SK-N-SH (cell line): Measurements from ENCODE around the gene LURAP1L. TPM values are rescaled to one million over a fixed set of nuclear protein-coding genes. Genes with fewer than 3 reads are reported as not detected.

Source experiments
- CTCF ChIA-PET: fragments of 300-600, 350-600 bp; formaldehyde crosslinking; extraction: SDS; loops from one replicate; lab custom pipeline; 2021; lab: Yijun Ruan, JAX
- POLR2A ChIA-PET: fragments of 350-600 bp; sonication (Branson Sonifier 250); formaldehyde crosslinking; extraction: SDS; loops from one replicate; lab custom pipeline; 2020; ENCODE audit warnings: antibody characterized with exemption, inconsistent platforms; lab: Yijun Ruan, JAX
- DNase-seq: peaks from one replicate; pipeline ENCODE4 v3.0.0; 2012
- H2AFZ ChIP-seq: fragments of 200-600 bp; sonication (generic); 2 replicates; pipeline ENCODE4 v1.8.1; 2016; ENCODE audit warnings: antibody characterized with exemption, mild to moderate bottlenecking, low read depth
- H3F3A ChIP-seq: fragments of 200-600 bp; sonication (generic); replicated peaks from 2 replicates; pipeline ENCODE3; 2016; ENCODE audit warnings: antibody characterized with exemption, mild to moderate bottlenecking; ENCODE audit not compliant: insufficient read depth
- H3K27ac ChIP-seq, 2 experiments: fragments of 200-500 bp in 1 of 2; fragments of 200-600 bp in 1 of 2; sonication (Bioruptor generic) in 1 of 2; sonication (generic), shearing (Covaris generic) in 1 of 2; 2 replicates each; pipeline versions ENCODE4 v1.5.1 to v1.6.1; 2014 to 2016; ENCODE audit warnings: low read depth in 2 of 2, inconsistent platforms in 1 of 2, low read length in 1 of 2, mild to moderate bottlenecking in 1 of 2, mixed read lengths in 1 of 2
- H3K27me3 ChIP-seq: fragments of 200-600 bp; sonication (generic), shearing (Covaris generic); 2 replicates; pipeline ENCODE4 v1.6.1; 2016; ENCODE audit warnings: mixed run types; ENCODE audit not compliant: insufficient read depth
- H3K36me3 ChIP-seq, 2 experiments: fragments of 200-500 bp in 1 of 2; fragments of 200-600 bp in 1 of 2; sonication (Bioruptor generic) in 1 of 2; sonication (generic) in 1 of 2; replicated peaks in 1 of 2; 2 replicates each; pipeline versions ENCODE3 to v1.5.1; 2014 to 2016; ENCODE audit warnings: low read length in 1 of 2, mild to moderate bottlenecking in 1 of 2; ENCODE audit not compliant: insufficient read depth in 2 of 2, control insufficient read depth in 1 of 2
- H3K4me1 ChIP-seq, 2 experiments: fragments of 200-500 bp in 1 of 2; fragments of 200-600 bp in 1 of 2; sonication (Bioruptor generic) in 1 of 2; sonication (generic), shearing (Covaris generic) in 1 of 2; 2 replicates each; pipeline versions ENCODE4 v1.5.1 to v1.6.1; 2014 to 2016; ENCODE audit warnings: low read depth in 1 of 2, low read length in 1 of 2, mixed run types in 1 of 2; ENCODE audit not compliant: insufficient read depth in 2 of 2, control insufficient read depth in 1 of 2
- H3K4me2 ChIP-seq: fragments of 200-600 bp; sonication (generic), shearing (Covaris generic); 2 replicates; pipeline ENCODE4 v1.6.1; 2017; ENCODE audit warnings: mixed run types
- H3K4me3 ChIP-seq, 2 experiments: fragments of 200-500 bp in 1 of 2; fragments of 200-600 bp in 1 of 2; sonication (Bioruptor generic) in 1 of 2; sonication (generic), shearing (Covaris generic) in 1 of 2; 2 replicates each; pipeline versions ENCODE4 v1.5.1 to v1.8.1; 2014 to 2016; ENCODE audit warnings: low read depth in 2 of 2, inconsistent platforms in 1 of 2, low read length in 1 of 2, mild to moderate bottlenecking in 1 of 2, mixed read lengths in 1 of 2, moderate library complexity in 1 of 2
- H3K79me2 ChIP-seq: fragments of 200-600 bp; sonication (generic); 2 replicates; pipeline ENCODE4 v1.8.1; 2017; ENCODE audit warnings: mild to moderate bottlenecking; ENCODE audit not compliant: insufficient read depth
- H3K9ac ChIP-seq: fragments of 200-600 bp; sonication (generic); 2 replicates; pipeline ENCODE4 v1.6.1; 2017; ENCODE audit warnings: mixed run types
- H3K9me2 ChIP-seq: fragments of 200-600 bp; sonication (generic); 2 replicates; pipeline ENCODE4 v1.6.1; 2017; ENCODE audit warnings: mixed run types
- H3K9me3 ChIP-seq: fragments of 200-600 bp; sonication (generic); 2 replicates; pipeline ENCODE4 v1.6.1; 2017; ENCODE audit warnings: mixed run types, mild to moderate bottlenecking, moderate library complexity
- H4K20me1 ChIP-seq: fragments of 200-600 bp; sonication (generic); 2 replicates; pipeline ENCODE4 v1.6.1; 2017; ENCODE audit warnings: mild to moderate bottlenecking, mixed run types; ENCODE audit not compliant: insufficient read depth
- ELF1 ChIP-seq: IDR thresholded peaks from 2 replicates; pipeline ENCODE4 v1.4.0; 2012
- EP300 ChIP-seq, 2 experiments: IDR thresholded peaks; 2 replicates each; pipeline versions ENCODE4 v1.4.0 to v1.6.1; 2012; ENCODE audit warnings: borderline replicate concordance in 1 of 2, low read depth in 1 of 2, low read length in 1 of 2
- FOXJ3 ChIP-seq: sonication (generic); formaldehyde crosslinking; IDR thresholded peaks from 2 replicates; pipeline ENCODE4 v1.5.1; 2020; ENCODE audit warnings: mild to moderate bottlenecking, missing genetic modification reagents
- GATA2 ChIP-seq: sonication (generic); formaldehyde crosslinking; IDR thresholded peaks from 2 replicates; pipeline ENCODE4 v1.5.0; 2020; ENCODE audit warnings: mild to moderate bottlenecking, missing genetic modification reagents
- IRF3 ChIP-seq: fragments of 150-350 bp; IDR thresholded peaks from 2 replicates; pipeline ENCODE4 v1.6.1; 2016; ENCODE audit warnings: mild to moderate bottlenecking, low read depth, low read length
- JUND ChIP-seq: IDR thresholded peaks from 2 replicates; pipeline ENCODE4 v1.4.0; 2012
- NRF1 ChIP-seq: IDR thresholded peaks from 2 replicates; pipeline ENCODE4 v1.6.1; 2012; ENCODE audit warnings: low read depth, mild to moderate bottlenecking, low read length
- PBX3 ChIP-seq: IDR thresholded peaks from 2 replicates; pipeline ENCODE4; 2012
- POLR2AphosphoS5 ChIP-seq: IDR thresholded peaks from 2 replicates; pipeline ENCODE4 v1.6.1; 2012; ENCODE audit warnings: low read depth, low read length
- RXRA ChIP-seq: IDR thresholded peaks from 2 replicates; pipeline ENCODE4 v1.4.0; 2012; ENCODE audit warnings: low read depth, mild to moderate bottlenecking, borderline replicate concordance
- SIN3A ChIP-seq: IDR thresholded peaks from 2 replicates; pipeline ENCODE4 v1.6.1; 2012; ENCODE audit warnings: low read depth, mild to moderate bottlenecking, low read length, moderate library complexity, borderline replicate concordance
- TAF1 ChIP-seq: IDR thresholded peaks from 2 replicates; pipeline ENCODE4 v1.6.1; 2012; ENCODE audit warnings: low read depth, mild to moderate bottlenecking, low read length, moderate library complexity, borderline replicate concordance
- USF2 ChIP-seq: fragments of 150-350 bp; IDR thresholded peaks from 2 replicates; pipeline ENCODE4 v1.6.1; 2017; ENCODE audit warnings: antibody characterized with exemption, low read length, low read depth, borderline replicate concordance
- YY1 ChIP-seq: IDR thresholded peaks from 2 replicates; pipeline ENCODE4 v1.4.0; 2012; ENCODE audit warnings: low read depth, mild to moderate bottlenecking
- WGBS: methylation state at CpG from one replicate; pipeline ENCODE4 v1.1.6; 2017; ENCODE audit warnings: low lambda C conversion rate; 5-methylcytosine and 5-hydroxymethylcytosine counted together
- polyA plus RNA-seq, 3 experiments: library from polyadenylated mRNA; depleted of rRNA; stranded (reverse); fragments of >200 nt; gene quantifications; 2 replicates each; pipeline ENCODE4 v1.2.3, GENCODE V29; 2012
- TF ChIP-seq, protein P1 (sequence below): fragments of 200-600 bp; sonication (generic); IDR thresholded peaks from 2 replicates; pipeline ENCODE4 v1.6.1; 2017; ENCODE audit warnings: antibody characterized with exemption, mild to moderate bottlenecking, moderate library complexity
- TF ChIP-seq, protein P2 (sequence below): IDR thresholded peaks from 2 replicates; pipeline ENCODE4 v1.6.1; 2012; ENCODE audit warnings: mild to moderate bottlenecking, low read depth, low read length, moderate library complexity
- TF ChIP-seq, protein P3 (sequence below): IDR thresholded peaks from 2 replicates; pipeline ENCODE4 v1.4.0; 2012; ENCODE audit warnings: low read depth, borderline replicate concordance

Gene LURAP1L
- polyA plus RNA-seq, 1 of the 3 experiments (the other 2 are of a cell fraction) = 3.4 TPM

DNA sequence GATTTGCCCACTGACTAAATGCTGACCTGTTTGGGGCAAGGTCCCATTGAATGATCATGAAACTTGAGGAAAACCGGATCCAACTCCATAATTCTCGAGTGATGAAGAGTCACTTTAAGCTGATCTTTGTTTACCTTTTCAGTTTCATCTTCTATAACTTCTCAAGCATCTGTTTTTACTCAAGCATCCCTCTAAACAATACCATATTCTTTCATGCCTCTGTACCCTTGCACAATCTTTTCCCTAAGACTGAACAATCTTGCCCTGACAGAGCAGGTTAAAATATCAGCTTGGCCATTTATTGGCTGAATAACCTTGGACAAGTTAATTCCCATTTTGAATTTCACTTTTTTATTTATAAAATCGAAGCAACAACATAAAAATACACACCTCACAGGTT is 41.8 kb upstream of the LURAP1L start:
- Histone ChIP-seq H3K9me3 (no peaks in the 10 kb centered on the region), H3F3A (no peaks in the 10 kb centered on the region), H3K4me2 (no peak overlapping the region), H3K9ac (no peak overlapping the region), H3K36me3 (no peaks in the 10 kb centered on the region), H3K79me2 (no peaks in the 10 kb centered on the region), H3K4me3 (no peak overlapping the region), H3K27ac (no peak overlapping the region), H3K4me1 (no peaks in the 10 kb centered on the region), H4K20me1 (no peaks in the 10 kb centered on the region), H3K9me2 (no peaks in the 10 kb centered on the region), H3K27me3 (no peaks in the 10 kb centered on the region), H2AFZ (no peak overlapping the region)
- ChIA-PET POLR2A (no interaction called here), CTCF (interaction anchor here (1.8 kb wide), 1 partner anchor 10 kb away, joined by 5 read pairs; no protein-coding TSS in a partner anchor)
- TF ChIP-seq GATA2 (CRISPR knock-in tag) (no peak), JUND (no peak), TAF1 (no peak), PBX3 (no peak)
- TF ChIP-seq, protein P1, sequence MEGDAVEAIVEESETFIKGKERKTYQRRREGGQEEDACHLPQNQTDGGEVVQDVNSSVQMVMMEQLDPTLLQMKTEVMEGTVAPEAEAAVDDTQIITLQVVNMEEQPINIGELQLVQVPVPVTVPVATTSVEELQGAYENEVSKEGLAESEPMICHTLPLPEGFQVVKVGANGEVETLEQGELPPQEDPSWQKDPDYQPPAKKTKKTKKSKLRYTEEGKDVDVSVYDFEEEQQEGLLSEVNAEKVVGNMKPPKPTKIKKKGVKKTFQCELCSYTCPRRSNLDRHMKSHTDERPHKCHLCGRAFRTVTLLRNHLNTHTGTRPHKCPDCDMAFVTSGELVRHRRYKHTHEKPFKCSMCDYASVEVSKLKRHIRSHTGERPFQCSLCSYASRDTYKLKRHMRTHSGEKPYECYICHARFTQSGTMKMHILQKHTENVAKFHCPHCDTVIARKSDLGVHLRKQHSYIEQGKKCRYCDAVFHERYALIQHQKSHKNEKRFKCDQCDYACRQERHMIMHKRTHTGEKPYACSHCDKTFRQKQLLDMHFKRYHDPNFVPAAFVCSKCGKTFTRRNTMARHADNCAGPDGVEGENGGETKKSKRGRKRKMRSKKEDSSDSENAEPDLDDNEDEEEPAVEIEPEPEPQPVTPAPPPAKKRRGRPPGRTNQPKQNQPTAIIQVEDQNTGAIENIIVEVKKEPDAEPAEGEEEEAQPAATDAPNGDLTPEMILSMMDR = no peak
- DNase-seq = no peak
- 55% methylated on average over 3 of the region's 3 CpGs for WGBS

GRCh38 chr9:12735665-12736064 is 39.2 kb upstream of the LURAP1L start:
- no peak overlapping the region for H3K9ac ChIP-seq
- 61% methylated on average over 3 of the region's 3 CpGs for WGBS
- H3F3A ChIP-seq = no peaks in the 10 kb centered on the region
- no peak overlapping the region for H3K4me3 ChIP-seq
- H4K20me1 ChIP-seq = no peaks in the 10 kb centered on the region
- H3K9me3 ChIP-seq = no peaks in the 10 kb centered on the region
- no peak overlapping the region for H2AFZ ChIP-seq
- DNase-seq = no peak
- CTCF ChIA-PET = interaction anchor here (1.1 to 2.4 kb wide), 4 partner anchors 12 to 41 kb away, joined by 3 to 9 read pairs (median 4); no protein-coding TSS in a partner anchor
- no peak overlapping the region for H3K27ac ChIP-seq
- H3K79me2 ChIP-seq = no peaks in the 10 kb centered on the region
- POLR2A ChIA-PET = no interaction called here
- no peaks in the 10 kb centered on the region for H3K9me2 ChIP-seq
- no peak overlapping the region for H3K4me2 ChIP-seq
- H3K4me1 ChIP-seq = no peaks in the 10 kb centered on the region; a peak in 1 of 4 replicates
- H3K27me3 ChIP-seq = no peaks in the 10 kb centered on the region
- H3K36me3 ChIP-seq = no peaks in the 10 kb centered on the region
- TF ChIP-seq TAF1 = no peak
- TF ChIP-seq, protein P2, sequence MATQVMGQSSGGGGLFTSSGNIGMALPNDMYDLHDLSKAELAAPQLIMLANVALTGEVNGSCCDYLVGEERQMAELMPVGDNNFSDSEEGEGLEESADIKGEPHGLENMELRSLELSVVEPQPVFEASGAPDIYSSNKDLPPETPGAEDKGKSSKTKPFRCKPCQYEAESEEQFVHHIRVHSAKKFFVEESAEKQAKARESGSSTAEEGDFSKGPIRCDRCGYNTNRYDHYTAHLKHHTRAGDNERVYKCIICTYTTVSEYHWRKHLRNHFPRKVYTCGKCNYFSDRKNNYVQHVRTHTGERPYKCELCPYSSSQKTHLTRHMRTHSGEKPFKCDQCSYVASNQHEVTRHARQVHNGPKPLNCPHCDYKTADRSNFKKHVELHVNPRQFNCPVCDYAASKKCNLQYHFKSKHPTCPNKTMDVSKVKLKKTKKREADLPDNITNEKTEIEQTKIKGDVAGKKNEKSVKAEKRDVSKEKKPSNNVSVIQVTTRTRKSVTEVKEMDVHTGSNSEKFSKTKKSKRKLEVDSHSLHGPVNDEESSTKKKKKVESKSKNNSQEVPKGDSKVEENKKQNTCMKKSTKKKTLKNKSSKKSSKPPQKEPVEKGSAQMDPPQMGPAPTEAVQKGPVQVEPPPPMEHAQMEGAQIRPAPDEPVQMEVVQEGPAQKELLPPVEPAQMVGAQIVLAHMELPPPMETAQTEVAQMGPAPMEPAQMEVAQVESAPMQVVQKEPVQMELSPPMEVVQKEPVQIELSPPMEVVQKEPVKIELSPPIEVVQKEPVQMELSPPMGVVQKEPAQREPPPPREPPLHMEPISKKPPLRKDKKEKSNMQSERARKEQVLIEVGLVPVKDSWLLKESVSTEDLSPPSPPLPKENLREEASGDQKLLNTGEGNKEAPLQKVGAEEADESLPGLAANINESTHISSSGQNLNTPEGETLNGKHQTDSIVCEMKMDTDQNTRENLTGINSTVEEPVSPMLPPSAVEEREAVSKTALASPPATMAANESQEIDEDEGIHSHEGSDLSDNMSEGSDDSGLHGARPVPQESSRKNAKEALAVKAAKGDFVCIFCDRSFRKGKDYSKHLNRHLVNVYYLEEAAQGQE = no peak
- no peak for TF ChIP-seq IRF3
- TF ChIP-seq SIN3A = no peak
- no peak for TF ChIP-seq NRF1
- no peak for TF ChIP-seq ELF1
- TF ChIP-seq, protein P3, sequence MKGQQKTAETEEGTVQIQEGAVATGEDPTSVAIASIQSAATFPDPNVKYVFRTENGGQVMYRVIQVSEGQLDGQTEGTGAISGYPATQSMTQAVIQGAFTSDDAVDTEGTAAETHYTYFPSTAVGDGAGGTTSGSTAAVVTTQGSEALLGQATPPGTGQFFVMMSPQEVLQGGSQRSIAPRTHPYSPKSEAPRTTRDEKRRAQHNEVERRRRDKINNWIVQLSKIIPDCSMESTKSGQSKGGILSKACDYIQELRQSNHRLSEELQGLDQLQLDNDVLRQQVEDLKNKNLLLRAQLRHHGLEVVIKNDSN = no peak
- no peak for TF ChIP-seq RXRA
- no peak for TF ChIP-seq EP300 (IDR thresholded peaks at IDR 0.05; ENCODE audit: borderline replicate concordance in 1 of 2, low read depth in 1 of 2, low read length in 1 of 2)
- no peak for TF ChIP-seq GATA2 (CRISPR knock-in tag)
- TF ChIP-seq USF2 = no peak
- no peak for TF ChIP-seq FOXJ3 (CRISPR knock-in tag)
- TF ChIP-seq POLR2AphosphoS5 = no peak
- TF ChIP-seq YY1 = no peak
